ENCODE measurements around the gene UPK3A. TPM values are rescaled to one million over a fixed set of nuclear protein-coding genes. Genes with fewer than 3 reads are reported as not detected.

The UPK3A gene
- total and polyA plus RNA-seq, 12 donors, result 0.17 TPM; not detected in 11

GRCh38 chr22:45296628-45297297 is 12.0 kb downstream of the UPK3A start:
- intact Hi-C loops (cut with DNase I), result no loop called here
- H3K4me1 ChIP-seq (replicated peaks in 1 of 2), result no peaks in the 10 kb centered on the region
- H3K36me3 ChIP-seq (replicated peaks in 1 of 2), result no peaks in the 10 kb centered on the region
- H3K27ac ChIP-seq, result no peak overlapping the region
- no peak for DNase-seq
- 67 to 82% (median 73%) methylated on average over 9 to 13 of the region's 13 CpGs for WGBS, 4 donors
- TF ChIP-seq POLR2A (IDR thresholded peaks at IDR 0.05) (no peak), CTCF (IDR thresholded peaks at IDR 0.05) (no peak)
- H3K9me3 ChIP-seq (replicated peaks in 1 of 3), result no peaks in the 10 kb centered on the region
- H3K4me3 ChIP-seq, result no peak overlapping the region
- no peaks in the 10 kb centered on the region for H3K27me3 ChIP-seq

GRCh38 chr22:45298934-45299505 is 14.3 kb downstream of the UPK3A start:
- H3K9me3 ChIP-seq (replicated peaks in 1 of 3), result no peaks in the 10 kb centered on the region
- WGBS, 4 donors, result 79 to 82% (median 81%) methylated on average over 8 to 15 of the region's 15 CpGs
- H3K27me3 ChIP-seq, result no peaks in the 10 kb centered on the region
- H3K36me3 ChIP-seq (replicated peaks in 1 of 2), result no peaks in the 10 kb centered on the region
- no peak overlapping the region for H3K27ac ChIP-seq
- no peak overlapping the region for H3K4me3 ChIP-seq
- intact Hi-C loops (cut with DNase I), result no loop called here
- TF ChIP-seq POLR2A (IDR thresholded peaks at IDR 0.05), result no peak
- no peaks in the 10 kb centered on the region for H3K4me1 ChIP-seq (replicated peaks in 1 of 2)
- no peak for DNase-seq

- WGBS, 4 donors, result 63 to 77% (median 70%) methylated on average over 8 of the region's 8 CpGs
- intact Hi-C loops (cut with DNase I), result no loop called here
Observed at GRCh38 chr22:45302751-45303150, 18.0 kb downstream of the UPK3A start.

GRCh38 chr22:45303181-45303580 is 18.4 kb downstream of the UPK3A start:
- no peaks in the 10 kb centered on the region for H3K9me3 ChIP-seq (replicated peaks in 1 of 3)
- 55 to 69% (median 63%) methylated on average over 7 of the region's 7 CpGs for WGBS, 4 donors
- no peak overlapping the region for H3K4me3 ChIP-seq
- H3K27me3 ChIP-seq, result no peaks in the 10 kb centered on the region
- H3K4me1 ChIP-seq (replicated peaks in 1 of 2), result no peaks in the 10 kb centered on the region
- H3K36me3 ChIP-seq (replicated peaks in 1 of 2), result no peaks in the 10 kb centered on the region
- TF ChIP-seq CTCF (IDR thresholded peaks at IDR 0.05) (no peak), POLR2A (IDR thresholded peaks at IDR 0.05) (no peak)
- intact Hi-C loops (cut with DNase I), result no loop called here
- no peak for DNase-seq
- no peak overlapping the region for H3K27ac ChIP-seq

More at GRCh38 chr22:45302751-45303150, 18.0 kb downstream of the UPK3A start:
- H3K27ac ChIP-seq, result no peak overlapping the region
- TF ChIP-seq POLR2A (IDR thresholded peaks at IDR 0.05) (no peak), CTCF (IDR thresholded peaks at IDR 0.05) (no peak)
- H3K27me3 ChIP-seq, result no peaks in the 10 kb centered on the region
- no peak overlapping the region for H3K4me3 ChIP-seq
- no peak for DNase-seq
- H3K9me3 ChIP-seq (replicated peaks in 1 of 3), result no peaks in the 10 kb centered on the region
- H3K4me1 ChIP-seq (replicated peaks in 1 of 2), result no peaks in the 10 kb centered on the region
- H3K36me3 ChIP-seq (replicated peaks in 1 of 2), result no peaks in the 10 kb centered on the region

- Histone ChIP-seq H3K4me1 (replicated peaks in 1 of 2) (peaks cover 0 to 5% of the 10 kb centered on the region in 2 donors), H3K36me3 (replicated peaks in 1 of 2) (no peaks in the 10 kb centered on the region), H3K9me3 (replicated peaks in 1 of 3) (no peaks in the 10 kb centered on the region), H3K4me3 (no peak overlapping the region), H3K27ac (no peak overlapping the region), H3K27me3 (no peaks in the 10 kb centered on the region)
- TF ChIP-seq POLR2A (IDR thresholded peaks at IDR 0.05), result no peak
- no peak for TF ChIP-seq CTCF (IDR thresholded peaks at IDR 0.05)
- no peak for DNase-seq
- 80 to 88% (median 85%) methylated on average over 6 of the region's 6 CpGs for WGBS, 4 donors
- intact Hi-C loops (cut with DNase I), result no loop called here
Observed at GRCh38 chr22:45304971-45305370, 20.2 kb downstream of the UPK3A start.

Measured in adrenal gland (tissue), 12 donors.